Epithelial cell of umbilical artery (primary cell): ENCODE measurements around the gene POLR3F. TPM values are rescaled to one million over a fixed set of nuclear protein-coding genes. Genes with fewer than 3 reads are reported as not detected.

Experiments
- total RNA-seq: library from RNA; depleted of rRNA; stranded (reverse); fragments of >200 nt; gene quantifications from 2 replicates; pipeline ENCODE4 v1.2.3, GENCODE V29; 2014

Gene POLR3F
- 11.6 and 14.0 TPM in 2 replicates for total RNA-seq

GRCh38 chr20:18466894-18467730, at the start of gene POLR3F, which contains the start of gene DZANK1:
POLR3F (plus strand) TSS chr20:18467390; CDS start chr20:18467507, 117 bp downstream.
DZANK1 (minus strand) TSS chr20:18467030; CDS start chr20:18465358, 1,672 bp downstream.

GRCh38 chr20:18496740-18497592, 29.8 kb downstream of the POLR3F start, which contains the start of gene RBBP9:
RBBP9 (minus strand) TSS chr20:18497225; CDS start chr20:18497167, 58 bp downstream.

GRCh38 chr20:18507218-18508191, 40.3 kb downstream of the POLR3F start, which contains the start of gene SEC23B:
SEC23B (plus strand) TSS chr20:18507940; CDS start chr20:18510836, 2,896 bp downstream.

Other genes with a start within 250 kb of the POLR3F start
- 14.3 and 20.8 TPM in 2 replicates for gene ZNF133, start 178.9 kb upstream of the POLR3F start, total RNA-seq
- gene DZANK1, start 360 bp upstream of the POLR3F start, total RNA-seq = 0.46 and 0.65 TPM in 2 replicates
- 12.0 and 12.8 TPM in 2 replicates for gene RBBP9, start 29.8 kb downstream of the POLR3F start, total RNA-seq
- gene SEC23B, start 40.5 kb downstream of the POLR3F start, total RNA-seq = 41.9 and 43.9 TPM in 2 replicates
- gene SMIM26, start 100.0 kb downstream of the POLR3F start, total RNA-seq = 109 and 115 TPM in 2 replicates
- gene DTD1, start 120.7 kb downstream of the POLR3F start, total RNA-seq = 104 and 117 TPM in 2 replicates